ENCODE measurements around the gene CRHR2.

CRHR2 gene

GRCh38 chr7:30612658-30613265 is 69.5 kb downstream of the CRHR2 start:
- no peaks in the 10 kb centered on the region for H3K9me3 ChIP-seq (ENCODE audit: low read length)
- no peak overlapping the region for H3K4me3 ChIP-seq (ENCODE audit: low read depth, low read length, poor library complexity, severe bottlenecking)
- 0 out of 2 replicates have a peak, but pooled peaks cover 3% of the 10 kb centered on the region for H3K79me2 ChIP-seq (ENCODE audit: insufficient read depth, low read length)
- no peak overlapping the region for H3K9ac ChIP-seq (ENCODE audit: low read length)
- H3K27me3 ChIP-seq (ENCODE audit: insufficient read depth, low read length), result no peaks in the 10 kb centered on the region
- no peaks in the 10 kb centered on the region for H3F3A ChIP-seq (ENCODE audit: insufficient read depth, low read length)
- H4K20me1 ChIP-seq (ENCODE audit: insufficient read depth, low read length), result no peaks in the 10 kb centered on the region
- no peaks in the 10 kb centered on the region for H3K9me2 ChIP-seq (ENCODE audit: low read depth, low read length)
- no peak overlapping the region for H2AFZ ChIP-seq (ENCODE audit: low read length)
- no peak overlapping the region for H3K27ac ChIP-seq (ENCODE audit: low read depth, low read length, poor library complexity, severe bottlenecking)
- H3K36me3 ChIP-seq (ENCODE audit: insufficient read depth, low read length), result peaks cover 97% of the 10 kb centered on the region
- no peak overlapping the region for H3K4me2 ChIP-seq (ENCODE audit: low read length)
- TF ChIP-seq EZH2 (IDR thresholded peaks at IDR 0.05; ENCODE audit: borderline replicate concordance, low read length), result no peak
- no peak for TF ChIP-seq CTCF (IDR thresholded peaks at IDR 0.05; ENCODE audit: low read length)
- no peaks in the 10 kb centered on the region for H3K4me1 ChIP-seq (ENCODE audit: insufficient read depth, low read length, severe bottlenecking)

- no peaks in the 10 kb centered on the region for H3F3A ChIP-seq (ENCODE audit: insufficient read depth, low read length)
- 0 out of 2 replicates have a peak, but pooled peaks cover 3% of the 10 kb centered on the region for H3K79me2 ChIP-seq (ENCODE audit: insufficient read depth, low read length)
- no peak overlapping the region for H3K4me2 ChIP-seq (ENCODE audit: low read length)
Measured at GRCh38 chr7:30605832-30606231, 76.4 kb downstream of the CRHR2 start.

GRCh38 chr7:30604901-30605300 is 77.4 kb downstream of the CRHR2 start:
- Histone ChIP-seq H3K27ac (ENCODE audit: low read depth, low read length, poor library complexity, severe bottlenecking) (no peak overlapping the region), H3F3A (ENCODE audit: insufficient read depth, low read length) (no peaks in the 10 kb centered on the region), H3K79me2 (ENCODE audit: insufficient read depth, low read length) (no peaks in the 10 kb centered on the region), H3K4me1 (ENCODE audit: insufficient read depth, low read length, severe bottlenecking) (no peaks in the 10 kb centered on the region), H3K4me2 (ENCODE audit: low read length) (no peak overlapping the region), H3K9me3 (ENCODE audit: low read length) (no peaks in the 10 kb centered on the region), H3K4me3 (ENCODE audit: low read depth, low read length, poor library complexity, severe bottlenecking) (no peak overlapping the region), H3K9ac (ENCODE audit: low read length) (no peak overlapping the region), H3K9me2 (ENCODE audit: low read depth, low read length) (no peaks in the 10 kb centered on the region), H3K27me3 (ENCODE audit: insufficient read depth, low read length) (no peaks in the 10 kb centered on the region), H2AFZ (ENCODE audit: low read length) (no peak overlapping the region), H3K36me3 (ENCODE audit: insufficient read depth, low read length) (peaks cover 93% of the 10 kb centered on the region), H4K20me1 (ENCODE audit: insufficient read depth, low read length) (no peaks in the 10 kb centered on the region)
- TF ChIP-seq EZH2 (IDR thresholded peaks at IDR 0.05; ENCODE audit: borderline replicate concordance, low read length) (no peak), CTCF (IDR thresholded peaks at IDR 0.05; ENCODE audit: low read length) (no peak)

More at GRCh38 chr7:30605832-30606231, 76.4 kb downstream of the CRHR2 start:
- Histone ChIP-seq H4K20me1 (ENCODE audit: insufficient read depth, low read length) (no peaks in the 10 kb centered on the region), H3K4me3 (ENCODE audit: low read depth, low read length, poor library complexity, severe bottlenecking) (no peak overlapping the region), H3K27ac (ENCODE audit: low read depth, low read length, poor library complexity, severe bottlenecking) (no peak overlapping the region), H3K9me3 (ENCODE audit: low read length) (no peaks in the 10 kb centered on the region), H3K9ac (ENCODE audit: low read length) (no peak overlapping the region), H2AFZ (ENCODE audit: low read length) (no peak overlapping the region), H3K27me3 (ENCODE audit: insufficient read depth, low read length) (no peaks in the 10 kb centered on the region), H3K36me3 (ENCODE audit: insufficient read depth, low read length) (peaks cover 93% of the 10 kb centered on the region), H3K4me1 (ENCODE audit: insufficient read depth, low read length, severe bottlenecking) (no peaks in the 10 kb centered on the region), H3K9me2 (ENCODE audit: low read depth, low read length) (no peaks in the 10 kb centered on the region)
- TF ChIP-seq EZH2 (IDR thresholded peaks at IDR 0.05; ENCODE audit: borderline replicate concordance, low read length), result no peak
- no peak for TF ChIP-seq CTCF (IDR thresholded peaks at IDR 0.05; ENCODE audit: low read length)
